Upper lobe of left lung (tissue), 6 donors: ENCODE results near the gene LRPAP1. TPM values are rescaled to one million over a fixed set of nuclear protein-coding genes. Genes with fewer than 3 reads are reported as not detected.
A peak's percentile ranks its signal among the peaks of the same experiment; 100 is the strongest.

Experiments used
- ATAC-seq, 2 donors: fragments of 200-7000 bp; cut with Tn5 transposase; one replicate each; pipeline ENCODE4 v1.9.1; 2022; ENCODE audit warnings: mild to moderate bottlenecking in 2 of 2, moderate library complexity in 2 of 2; ENCODE audit not compliant: low FRiP score in 2 of 2
- DNase-seq, 2 donors: peaks; one replicate each; pipeline ENCODE4 v3.0.0-alpha.2; 2019 to 2020
- H3K27ac ChIP-seq, 4 donors: fragments of 200-600 bp; sonication (generic); one replicate each; pipeline ENCODE4 v1.5.1; 2016 to 2019
- H3K27me3 ChIP-seq, 4 donors: fragments of 200-600 bp; sonication (generic); one replicate each; pipeline ENCODE4 v1.5.1; 2017 to 2019
- H3K36me3 ChIP-seq, 4 donors: fragments of 200-600 bp; sonication (generic); one replicate each; pipeline ENCODE4 v1.5.1; 2016 to 2019
- H3K4me1 ChIP-seq, 4 donors: fragments of 200-600 bp; sonication (generic); one replicate each; pipeline ENCODE4 v1.5.1; 2018 to 2019
- H3K4me3 ChIP-seq, 4 donors: fragments of 200-600 bp; sonication (generic); one replicate each; pipeline ENCODE4 v1.5.1; 2017 to 2019; ENCODE audit warnings: mild to moderate bottlenecking in 2 of 4, moderate library complexity in 1 of 4
- H3K9me3 ChIP-seq, 4 donors: fragments of 200-600 bp; sonication (generic); one replicate each; pipeline ENCODE4 v1.5.1; 2018 to 2019
- EP300 ChIP-seq, 4 donors: sonication (generic); formaldehyde crosslinking; IDR thresholded peaks; one replicate each; pipeline ENCODE4 v1.5.1; 2017; ENCODE audit warnings: antibody characterized with exemption in 4 of 4, control low read depth in 2 of 4
- POLR2A ChIP-seq, 4 donors: fragments of 450-650 bp; IDR thresholded peaks; one replicate each; pipeline ENCODE4 v1.5.1; 2016 to 2017; ENCODE audit warnings: antibody characterized with exemption in 4 of 4, mild to moderate bottlenecking in 2 of 4
- POLR2AphosphoS5 ChIP-seq, 2 donors: sonication (generic); formaldehyde crosslinking; IDR thresholded peaks; one replicate each; pipeline ENCODE4 v1.5.1; 2017; ENCODE audit warnings: antibody characterized with exemption in 2 of 2
- WGBS, 2 donors: methylation state at CpG; one replicate each; pipeline ENCODE4 v1.1.5; 2017 to 2018; 5-methylcytosine and 5-hydroxymethylcytosine counted together
- total RNA-seq, 6 donors: library from RNA; depleted of rRNA in 4 of 6; stranded (reverse); fragments of >200 nt in 4 of 6; gene quantifications; one replicate each; pipeline versions ENCODE4 v1.1.0 to v1.2.1, GENCODE V29; 2016 to 2021
- TF ChIP-seq, protein P1 (sequence below), 6 experiments: fragments of 450-650 bp in 4 of 6; fragments of 200-600 bp in 2 of 6; sonication (generic) in 2 of 6; IDR thresholded peaks; one replicate each; pipeline ENCODE4 v1.5.1; 2016 to 2019; ENCODE audit warnings: antibody characterized with exemption in 6 of 6
- donor health status: DM: no; HTN: no; CAD: no; lungs with moderate emphysema.
- donor health status: DM: no; HTN: yes; CAD: no; lungs with severe emphysema.

Gene LRPAP1
- total RNA-seq, 6 donors from 2014 or later: 98.5 to 267 (median 251) TPM

GRCh38 chr4:3530051-3530450 lies 2.2 kb downstream of the LRPAP1 start:
- Histone ChIP-seq H3K4me3 (peak overlapping the region in 1 of 4 donors; percentile 97), H3K27me3 (no peaks in the 10 kb centered on the region), H3K27ac (peak overlapping the region in 2 of 4 donors; percentile 2 to 37), H3K9me3 (no peaks in the 10 kb centered on the region), H3K4me1 (peaks cover 27 to 49% (median 36%) of the 10 kb centered on the region in 4 donors), H3K36me3 (peaks cover 0 to 33% (median 16%) of the 10 kb centered on the region in 4 donors)
- no peak for DNase-seq
- no peak for ATAC-seq
- 90 to 92% methylated on average over 9 to 16 of the region's 16 CpGs for WGBS, 2 donors
- TF ChIP-seq POLR2AphosphoS5 (IDR thresholded peaks at IDR 0.05) (no peak), EP300 (IDR thresholded peaks at IDR 0.05) (no peak), POLR2A (IDR thresholded peaks at IDR 0.05) (no peak)
- TF ChIP-seq, protein P1, sequence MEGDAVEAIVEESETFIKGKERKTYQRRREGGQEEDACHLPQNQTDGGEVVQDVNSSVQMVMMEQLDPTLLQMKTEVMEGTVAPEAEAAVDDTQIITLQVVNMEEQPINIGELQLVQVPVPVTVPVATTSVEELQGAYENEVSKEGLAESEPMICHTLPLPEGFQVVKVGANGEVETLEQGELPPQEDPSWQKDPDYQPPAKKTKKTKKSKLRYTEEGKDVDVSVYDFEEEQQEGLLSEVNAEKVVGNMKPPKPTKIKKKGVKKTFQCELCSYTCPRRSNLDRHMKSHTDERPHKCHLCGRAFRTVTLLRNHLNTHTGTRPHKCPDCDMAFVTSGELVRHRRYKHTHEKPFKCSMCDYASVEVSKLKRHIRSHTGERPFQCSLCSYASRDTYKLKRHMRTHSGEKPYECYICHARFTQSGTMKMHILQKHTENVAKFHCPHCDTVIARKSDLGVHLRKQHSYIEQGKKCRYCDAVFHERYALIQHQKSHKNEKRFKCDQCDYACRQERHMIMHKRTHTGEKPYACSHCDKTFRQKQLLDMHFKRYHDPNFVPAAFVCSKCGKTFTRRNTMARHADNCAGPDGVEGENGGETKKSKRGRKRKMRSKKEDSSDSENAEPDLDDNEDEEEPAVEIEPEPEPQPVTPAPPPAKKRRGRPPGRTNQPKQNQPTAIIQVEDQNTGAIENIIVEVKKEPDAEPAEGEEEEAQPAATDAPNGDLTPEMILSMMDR (IDR thresholded peaks at IDR 0.05): no peak

DNA sequence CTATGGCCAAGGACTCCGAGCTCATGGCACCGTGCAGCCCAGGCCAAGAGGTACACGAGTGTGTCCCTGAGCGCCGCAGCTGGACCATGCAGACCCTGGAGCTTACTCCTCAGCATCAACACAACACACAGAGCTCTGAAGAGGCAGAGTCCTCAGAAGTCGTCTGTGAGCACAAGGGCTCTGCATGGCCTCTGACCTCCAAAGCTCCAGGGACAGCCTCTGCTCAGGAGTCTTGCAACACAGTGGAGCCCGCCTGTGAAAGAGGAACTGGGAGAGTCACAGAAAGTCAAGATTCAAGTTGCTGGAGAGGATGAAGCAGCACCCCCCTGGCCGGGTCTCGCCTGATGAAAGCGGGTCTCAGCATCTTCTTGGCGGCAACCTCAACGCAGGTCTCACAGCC lies 2.9 kb downstream of the LRPAP1 start:
- ATAC-seq: peak in 1 of 2 donors; percentile 22
- TF ChIP-seq POLR2AphosphoS5 (IDR thresholded peaks at IDR 0.05) (no peak), EP300 (IDR thresholded peaks at IDR 0.05) (no peak), POLR2A (IDR thresholded peaks at IDR 0.05) (peak in 1 of 4 donors; percentile 48)
- TF ChIP-seq, protein P1 (IDR thresholded peaks at IDR 0.05): no peak
- peaks cover 0 to 40% (median 22%) of the 10 kb centered on the region in 4 donors for H3K36me3 ChIP-seq
- H3K4me1 ChIP-seq: peaks cover 27 to 49% (median 36%) of the 10 kb centered on the region in 4 donors
- 84 to 87% methylated on average over 12 of the region's 12 CpGs for WGBS, 2 donors
- H3K27ac ChIP-seq: peak overlapping the region in 2 of 4 donors; percentile 2 to 37
- H3K9me3 ChIP-seq: no peaks in the 10 kb centered on the region
- DNase-seq: peak; percentile 42 to 78
- H3K27me3 ChIP-seq: no peaks in the 10 kb centered on the region
- peak overlapping the region in 1 of 4 donors; percentile 97 for H3K4me3 ChIP-seq

DNA sequence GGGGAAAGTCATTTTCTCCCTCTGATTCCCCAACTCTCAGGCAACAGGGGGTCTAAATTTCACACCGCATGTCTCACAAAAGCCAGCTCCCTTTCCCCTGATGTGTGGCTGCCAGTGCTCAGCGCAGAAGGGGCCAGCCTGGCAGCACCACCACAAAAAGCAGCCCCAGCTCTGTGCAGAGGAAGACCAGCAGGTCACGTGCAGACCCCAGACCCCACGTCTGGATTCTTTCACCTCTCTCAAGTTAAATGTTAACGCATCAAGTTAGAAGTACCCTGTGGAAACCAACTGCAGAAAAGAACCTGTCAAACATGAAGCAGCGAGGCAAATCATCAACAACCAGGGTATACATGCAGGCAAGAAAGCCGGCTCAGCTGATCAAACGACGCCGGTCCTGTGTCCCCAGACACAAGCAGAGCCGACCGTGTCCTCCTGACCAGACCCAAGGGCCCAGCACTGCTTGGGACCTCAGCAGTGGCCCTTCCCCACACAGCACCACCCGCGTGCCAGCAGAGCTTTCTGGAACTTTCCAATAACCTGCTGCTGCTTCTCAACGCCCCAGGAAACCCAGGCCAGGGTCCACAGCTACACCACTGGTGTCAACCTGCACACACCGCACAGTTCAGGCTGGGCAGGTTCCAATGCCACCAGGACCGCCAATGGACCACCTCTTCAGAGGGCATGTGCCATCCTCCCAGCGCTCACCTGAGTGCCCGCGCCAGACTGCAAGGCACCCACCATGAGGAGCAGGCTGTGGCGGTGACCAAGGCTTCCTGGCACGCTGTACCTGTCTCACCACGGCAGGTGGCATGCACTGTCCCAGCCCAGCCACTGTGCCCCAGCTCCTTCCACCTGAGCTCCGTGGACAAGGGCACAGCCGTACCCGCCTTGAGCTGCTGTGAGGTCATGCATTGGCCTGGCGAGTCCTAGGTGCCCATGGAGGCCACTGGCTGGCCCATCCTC lies 4.0 kb downstream of the LRPAP1 start:
- H3K27ac ChIP-seq: no peak overlapping the region
- 83 to 92% methylated on average over 14 to 27 of the region's 27 CpGs for WGBS, 2 donors
- TF ChIP-seq, protein P1 (IDR thresholded peaks at IDR 0.05): no peak
- no peak for TF ChIP-seq POLR2AphosphoS5 (IDR thresholded peaks at IDR 0.05)
- no peak for TF ChIP-seq POLR2A (IDR thresholded peaks at IDR 0.05)
- no peak for TF ChIP-seq EP300 (IDR thresholded peaks at IDR 0.05)
- peaks cover 5 to 52% (median 34%) of the 10 kb centered on the region in 4 donors for H3K36me3 ChIP-seq
- ATAC-seq (no peak), DNase-seq (peak; percentile 19 to 54)
- H3K4me3 ChIP-seq: no peak overlapping the region
- H3K4me1 ChIP-seq: peaks cover 27 to 49% (median 36%) of the 10 kb centered on the region in 4 donors
- no peaks in the 10 kb centered on the region for H3K27me3 ChIP-seq
- no peaks in the 10 kb centered on the region for H3K9me3 ChIP-seq

DNA sequence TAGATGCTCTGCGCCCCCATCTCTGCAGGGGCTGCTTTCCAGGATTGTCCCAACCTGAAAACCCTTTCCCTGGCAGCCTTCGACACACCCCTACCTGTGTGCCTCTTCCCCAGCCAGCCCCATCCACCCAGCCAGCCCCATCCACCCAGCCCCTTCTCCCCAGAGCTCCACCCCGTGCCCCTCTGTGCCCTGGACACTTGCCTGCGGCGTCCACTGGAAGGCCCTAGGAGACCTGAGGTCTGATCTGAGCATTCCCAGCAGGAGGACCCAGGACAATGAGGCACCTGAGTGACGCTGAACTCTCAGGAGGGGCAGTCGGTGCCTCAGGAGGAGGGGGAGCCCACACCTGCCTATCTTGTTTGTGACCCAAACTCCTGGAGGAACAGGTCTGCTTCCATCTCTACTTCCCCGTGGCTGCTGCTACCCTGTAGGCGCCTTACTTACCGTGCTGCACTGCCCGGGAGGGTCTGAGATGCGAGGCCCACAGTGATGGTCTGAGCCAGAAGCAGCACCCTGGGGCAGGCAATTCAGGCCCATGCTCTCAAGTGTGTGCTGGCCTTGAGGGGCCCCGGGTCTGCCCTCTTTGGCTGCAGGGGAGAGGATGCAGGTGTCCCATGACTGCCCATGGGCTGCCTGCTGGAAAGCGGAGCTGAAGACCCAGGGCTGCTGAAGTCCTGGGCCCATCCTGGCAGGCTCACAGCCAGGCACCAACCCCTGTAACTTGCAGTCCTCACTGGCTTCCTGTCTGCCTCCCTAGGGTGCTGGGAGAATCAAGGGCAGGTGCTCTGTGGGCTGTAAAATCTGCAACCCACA lies 4.9 kb downstream of the LRPAP1 start:
- TF ChIP-seq, protein P1 (IDR thresholded peaks at IDR 0.05): no peak
- TF ChIP-seq EP300 (IDR thresholded peaks at IDR 0.05): no peak
- no peak for TF ChIP-seq POLR2A (IDR thresholded peaks at IDR 0.05)
- no peak for TF ChIP-seq POLR2AphosphoS5 (IDR thresholded peaks at IDR 0.05)
- ATAC-seq (no peak), DNase-seq (peak in 1 of 2 donors; percentile 18)
- Histone ChIP-seq H3K27me3 (no peaks in the 10 kb centered on the region), H3K4me1 (peaks cover 21 to 42% (median 29%) of the 10 kb centered on the region in 4 donors), H3K4me3 (no peak overlapping the region), H3K27ac (no peak overlapping the region), H3K36me3 (peaks cover 8 to 61% (median 42%) of the 10 kb centered on the region in 4 donors), H3K9me3 (no peaks in the 10 kb centered on the region)
- 90 to 96% methylated on average over 5 to 14 of the region's 14 CpGs for WGBS, 2 donors
